ENCODE results near the gene DOCK8.

DOCK8 gene

GRCh38 chr9:394347-395052 is 179.8 kb downstream of the DOCK8 start:
- H3K4me3 ChIP-seq (ENCODE audit: low read depth, low read length), result no peak overlapping the region
- H3K36me3 ChIP-seq (replicated peaks), result no peaks in the 10 kb centered on the region
- in situ Hi-C loops (cut with HindIII; ENCODE audit: low pct_ligation_motif_present, low sequenced_read_pairs), result no loop called here
- TF ChIP-seq CTCF (IDR thresholded peaks at IDR 0.05; ENCODE audit: low read depth, low read length, missing control alignments), result no peak
- no peak overlapping the region for H3K27ac ChIP-seq
- no peak for DNase-seq
- no peaks in the 10 kb centered on the region for H3K27me3 ChIP-seq (replicated peaks)

- H3K36me3 ChIP-seq (replicated peaks), result no peaks in the 10 kb centered on the region
- DNase-seq, result no peak
- H3K27ac ChIP-seq, result no peak overlapping the region
- no peak overlapping the region for H3K4me3 ChIP-seq (ENCODE audit: low read depth, low read length)
- in situ Hi-C loops (cut with HindIII; ENCODE audit: low pct_ligation_motif_present, low sequenced_read_pairs), result no loop called here
- H3K27me3 ChIP-seq (replicated peaks), result no peaks in the 10 kb centered on the region
- TF ChIP-seq CTCF (IDR thresholded peaks at IDR 0.05; ENCODE audit: low read depth, low read length, missing control alignments), result no peak
Observed at GRCh38 chr9:396396-396795, 181.7 kb downstream of the DOCK8 start.

- in situ Hi-C loops (cut with HindIII; ENCODE audit: low pct_ligation_motif_present, low sequenced_read_pairs), result no loop called here
- no peak overlapping the region for H3K27ac ChIP-seq
- TF ChIP-seq CTCF (IDR thresholded peaks at IDR 0.05; ENCODE audit: low read depth, low read length, missing control alignments), result no peak
- no peak overlapping the region for H3K4me3 ChIP-seq (ENCODE audit: low read depth, low read length)
- H3K36me3 ChIP-seq (replicated peaks), result no peaks in the 10 kb centered on the region
- no peaks in the 10 kb centered on the region for H3K27me3 ChIP-seq (replicated peaks)
- no peak for DNase-seq
Observed at GRCh38 chr9:398085-398484, 183.4 kb downstream of the DOCK8 start.

- Histone ChIP-seq H3K36me3 (replicated peaks) (no peaks in the 10 kb centered on the region), H3K27ac (no peak overlapping the region), H3K4me3 (ENCODE audit: low read depth, low read length) (no peak overlapping the region), H3K27me3 (replicated peaks) (no peaks in the 10 kb centered on the region)
- TF ChIP-seq CTCF (IDR thresholded peaks at IDR 0.05; ENCODE audit: low read depth, low read length, missing control alignments), result no peak
- in situ Hi-C loops (cut with HindIII; ENCODE audit: low pct_ligation_motif_present, low sequenced_read_pairs), result no loop called here
- no peak for DNase-seq
Observed at GRCh38 chr9:401223-401622, 186.6 kb downstream of the DOCK8 start.

GRCh38 chr9:404234-404633 is 189.6 kb downstream of the DOCK8 start:
- in situ Hi-C loops (cut with HindIII; ENCODE audit: low pct_ligation_motif_present, low sequenced_read_pairs), result no loop called here
- no peak overlapping the region for H3K4me3 ChIP-seq (ENCODE audit: low read depth, low read length)
- DNase-seq, result no peak
- H3K27me3 ChIP-seq (replicated peaks), result no peaks in the 10 kb centered on the region
- no peak overlapping the region for H3K27ac ChIP-seq
- no peak for TF ChIP-seq CTCF (IDR thresholded peaks at IDR 0.05; ENCODE audit: low read depth, low read length, missing control alignments)
- H3K36me3 ChIP-seq (replicated peaks), result no peaks in the 10 kb centered on the region

GRCh38 chr9:405341-405740 is 190.7 kb downstream of the DOCK8 start:
- in situ Hi-C loops (cut with HindIII; ENCODE audit: low pct_ligation_motif_present, low sequenced_read_pairs), result no loop called here
- DNase-seq, result no peak
- H3K36me3 ChIP-seq (replicated peaks), result no peaks in the 10 kb centered on the region

More at GRCh38 chr9:405341-405740, 190.7 kb downstream of the DOCK8 start:
- H3K27me3 ChIP-seq (replicated peaks), result no peaks in the 10 kb centered on the region
- H3K4me3 ChIP-seq (ENCODE audit: low read depth, low read length), result no peak overlapping the region
- no peak for TF ChIP-seq CTCF (IDR thresholded peaks at IDR 0.05; ENCODE audit: low read depth, low read length, missing control alignments)
- no peak overlapping the region for H3K27ac ChIP-seq

Measured in brain microvascular endothelial cell (primary cell).